Stomach (tissue), 4 donors: ENCODE results near the gene PCDH9.

ENCODE experiments used
- EP300 ChIP-seq: sonication (generic); formaldehyde crosslinking; IDR thresholded peaks from one replicate; pipeline ENCODE4 v1.6.1; 2017; ENCODE audit warnings: antibody characterized with exemption
- POLR2A ChIP-seq, 4 donors: fragments of 450-650 bp; IDR thresholded peaks; one replicate each; pipeline ENCODE4 v1.6.1; 2016; ENCODE audit warnings: antibody characterized with exemption in 4 of 4, control low read depth in 2 of 4, mild to moderate bottlenecking in 1 of 4, moderate library complexity in 1 of 4
- POLR2AphosphoS5 ChIP-seq, 3 donors: sonication (generic); formaldehyde crosslinking; IDR thresholded peaks; one replicate each; pipeline ENCODE4 v1.6.1; 2016; ENCODE audit warnings: antibody characterized with exemption in 3 of 3
- TF ChIP-seq, protein P1 (sequence below), 7 experiments: fragments of 450-650 bp in 4 of 7; fragments of 200-600 bp in 3 of 7; sonication (generic) in 3 of 7; IDR thresholded peaks; one replicate each; pipeline ENCODE4 v1.5.1; 2016 to 2019; ENCODE audit warnings: antibody characterized with exemption in 7 of 7, control low read depth in 2 of 7, mild to moderate bottlenecking in 1 of 7

DNA sequence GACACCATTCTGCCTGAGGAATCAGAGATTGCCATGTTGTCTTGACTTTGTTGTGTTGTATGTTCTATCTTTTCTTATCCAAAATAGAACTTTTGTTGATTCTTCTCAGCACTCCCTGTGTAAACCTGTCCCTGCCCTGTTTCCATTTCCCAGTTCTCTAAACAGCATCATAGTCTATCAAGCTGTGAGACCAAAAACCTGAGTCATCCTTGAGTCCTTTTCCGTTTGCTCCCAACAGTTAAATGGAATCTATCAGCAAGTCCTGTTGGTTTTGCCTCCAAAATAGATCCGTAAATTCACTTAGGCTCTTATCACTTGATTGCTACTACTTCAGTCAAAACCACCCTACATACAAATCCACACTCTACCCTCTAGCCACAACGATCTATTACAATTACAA, 667.1 kb downstream of the PCDH9 start:
- TF ChIP-seq POLR2AphosphoS5 (IDR thresholded peaks at IDR 0.05) (no peak), POLR2A (IDR thresholded peaks at IDR 0.05) (no peak), EP300 (no peak)
- TF ChIP-seq, protein P1, sequence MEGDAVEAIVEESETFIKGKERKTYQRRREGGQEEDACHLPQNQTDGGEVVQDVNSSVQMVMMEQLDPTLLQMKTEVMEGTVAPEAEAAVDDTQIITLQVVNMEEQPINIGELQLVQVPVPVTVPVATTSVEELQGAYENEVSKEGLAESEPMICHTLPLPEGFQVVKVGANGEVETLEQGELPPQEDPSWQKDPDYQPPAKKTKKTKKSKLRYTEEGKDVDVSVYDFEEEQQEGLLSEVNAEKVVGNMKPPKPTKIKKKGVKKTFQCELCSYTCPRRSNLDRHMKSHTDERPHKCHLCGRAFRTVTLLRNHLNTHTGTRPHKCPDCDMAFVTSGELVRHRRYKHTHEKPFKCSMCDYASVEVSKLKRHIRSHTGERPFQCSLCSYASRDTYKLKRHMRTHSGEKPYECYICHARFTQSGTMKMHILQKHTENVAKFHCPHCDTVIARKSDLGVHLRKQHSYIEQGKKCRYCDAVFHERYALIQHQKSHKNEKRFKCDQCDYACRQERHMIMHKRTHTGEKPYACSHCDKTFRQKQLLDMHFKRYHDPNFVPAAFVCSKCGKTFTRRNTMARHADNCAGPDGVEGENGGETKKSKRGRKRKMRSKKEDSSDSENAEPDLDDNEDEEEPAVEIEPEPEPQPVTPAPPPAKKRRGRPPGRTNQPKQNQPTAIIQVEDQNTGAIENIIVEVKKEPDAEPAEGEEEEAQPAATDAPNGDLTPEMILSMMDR (IDR thresholded peaks at IDR 0.05) = no peak
